Upper lobe of right lung (tissue), 1 donor: ENCODE measurements around the gene CCT5. TPM values are rescaled to one million over a fixed set of nuclear protein-coding genes. Genes with fewer than 3 reads are reported as not detected.

ENCODE experiments used
- ATAC-seq: fragments of 200-7000 bp; cut with Tn5 transposase; one replicate; pipeline ENCODE4 v1.9.1; 2020; ENCODE audit warnings: mild to moderate bottlenecking, moderate library complexity
- DNase-seq: peaks from one replicate; pipeline ENCODE4 v3.0.0-alpha.2; 2020
- H3K27ac ChIP-seq: fragments of 200-600 bp; one replicate; pipeline ENCODE4 v1.8.0; 2022
- H3K27me3 ChIP-seq: fragments of 200-600 bp; one replicate; pipeline ENCODE4 v1.8.0; 2022; ENCODE audit warnings: mild to moderate bottlenecking
- H3K36me3 ChIP-seq: fragments of 200-600 bp; one replicate; pipeline ENCODE4 v1.8.0; 2022
- H3K4me1 ChIP-seq: fragments of 200-600 bp; one replicate; pipeline ENCODE4 v1.8.0; 2022
- H3K4me3 ChIP-seq: fragments of 200-600 bp; one replicate; pipeline ENCODE4 v1.8.0; 2022; ENCODE audit warnings: mild to moderate bottlenecking
- H3K9me3 ChIP-seq: fragments of 200-600 bp; one replicate; pipeline ENCODE4 v1.8.0; 2022
- CTCF ChIP-seq: fragments of 200-600 bp; IDR thresholded peaks from one replicate; pipeline ENCODE4 v1.8.0; 2022; ENCODE audit warnings: antibody characterized with exemption
- intact Hi-C: fragments of 100-400 bp; cut with DNase I; formaldehyde crosslinking; loops from one replicate; pipeline ENCODE4 v1.11.0; 2022
- total RNA-seq: library from RNA; stranded (reverse); fragmentation: NEBNext Ultra II Directional; extraction: Animal tissue kit (Norgen Biotek cat#: 25700); gene quantifications from one replicate; pipeline ENCODE4 v1.2.1, GENCODE V29; 2021
- donor health status: DM: no; HTN: yes; CAD: no; lungs with severe emphysema.

CCT5 gene
- total RNA-seq, 1 donor from 2014 or later, result 119 TPM

GRCh38 chr5:10286162-10286861 is 36.2 kb downstream of the CCT5 start:
- intact Hi-C loops, result loop anchor here (10.0 kb wide), 1 partner anchor 138 kb away; no protein-coding TSS in a partner anchor
- H3K4me1 ChIP-seq, result peaks cover 8% of the 10 kb centered on the region
- no peaks in the 10 kb centered on the region for H3K9me3 ChIP-seq
- no peak for TF ChIP-seq CTCF
- no peaks in the 10 kb centered on the region for H3K27me3 ChIP-seq
- DNase-seq (no peak), ATAC-seq (no peak)
- no peak overlapping the region for H3K4me3 ChIP-seq
- no peak overlapping the region for H3K27ac ChIP-seq
- peaks cover 5% of the 10 kb centered on the region for H3K36me3 ChIP-seq

- H3K27ac ChIP-seq, result no peak overlapping the region
- intact Hi-C loops, result loop anchor here (10.0 kb wide), 1 partner anchor 138 kb away; no protein-coding TSS in a partner anchor
Measured at GRCh38 chr5:10286862-10287227, 36.8 kb downstream of the CCT5 start.

GRCh38 chr5:10288592-10289219 is 38.6 kb downstream of the CCT5 start:
- Histone ChIP-seq H3K27ac (no peak overlapping the region), H3K4me1 (peaks cover 8% of the 10 kb centered on the region), H3K36me3 (peaks cover 5% of the 10 kb centered on the region), H3K27me3 (no peaks in the 10 kb centered on the region), H3K9me3 (no peaks in the 10 kb centered on the region), H3K4me3 (no peak overlapping the region)
- no peak for TF ChIP-seq CTCF
- ATAC-seq (peak; percentile 78), DNase-seq (peak; percentile 92)
- intact Hi-C loops, result loop anchor here (10.0 kb wide), 1 partner anchor 136 kb away; no protein-coding TSS in a partner anchor

More at GRCh38 chr5:10286862-10287227, 36.8 kb downstream of the CCT5 start:
- TF ChIP-seq CTCF, result no peak
- DNase-seq, result no peak
- H3K9me3 ChIP-seq, result no peaks in the 10 kb centered on the region
- H3K36me3 ChIP-seq, result peaks cover 5% of the 10 kb centered on the region
- no peak for ATAC-seq
- no peaks in the 10 kb centered on the region for H3K27me3 ChIP-seq
- no peak overlapping the region for H3K4me3 ChIP-seq
- peaks cover 8% of the 10 kb centered on the region for H3K4me1 ChIP-seq

- intact Hi-C loops, result loop anchor here (10.0 kb wide), 1 partner anchor 135 kb away; no protein-coding TSS in a partner anchor
- DNase-seq (no peak), ATAC-seq (peak; percentile 85)
- H3K4me3 ChIP-seq, result no peak overlapping the region
- H3K36me3 ChIP-seq, result peaks cover 5% of the 10 kb centered on the region
- TF ChIP-seq CTCF, result no peak
- no peaks in the 10 kb centered on the region for H3K27me3 ChIP-seq
- peak overlapping the region; percentile 42 for H3K27ac ChIP-seq
- H3K9me3 ChIP-seq, result no peaks in the 10 kb centered on the region
- peaks cover 8% of the 10 kb centered on the region for H3K4me1 ChIP-seq
Measured at GRCh38 chr5:10289353-10289752, 39.3 kb downstream of the CCT5 start.

GRCh38 chr5:10289991-10290390 is 39.9 kb downstream of the CCT5 start:
- intact Hi-C loops, result loop anchor here (10.0 kb wide), 1 partner anchor 135 kb away; no protein-coding TSS in a partner anchor
- no peak overlapping the region for H3K4me3 ChIP-seq
- no peaks in the 10 kb centered on the region for H3K9me3 ChIP-seq
- no peak overlapping the region for H3K27ac ChIP-seq
- H3K36me3 ChIP-seq, result peaks cover 5% of the 10 kb centered on the region
- no peak for DNase-seq
- H3K4me1 ChIP-seq, result peaks cover 8% of the 10 kb centered on the region
- no peaks in the 10 kb centered on the region for H3K27me3 ChIP-seq
- no peak for ATAC-seq
- TF ChIP-seq CTCF, result no peak
